GM21360 (cell line): ENCODE data around the gene SLC18A3.

Experiments used
- ATAC-seq: cut with Tn5 transposase; IDR thresholded peaks from one replicate; pipeline ENCODE4 v1.9.1; 2021; ENCODE audit warnings: mild to moderate bottlenecking, moderate library complexity; ENCODE audit not compliant: unreplicated experiment

The SLC18A3 gene

DNA sequence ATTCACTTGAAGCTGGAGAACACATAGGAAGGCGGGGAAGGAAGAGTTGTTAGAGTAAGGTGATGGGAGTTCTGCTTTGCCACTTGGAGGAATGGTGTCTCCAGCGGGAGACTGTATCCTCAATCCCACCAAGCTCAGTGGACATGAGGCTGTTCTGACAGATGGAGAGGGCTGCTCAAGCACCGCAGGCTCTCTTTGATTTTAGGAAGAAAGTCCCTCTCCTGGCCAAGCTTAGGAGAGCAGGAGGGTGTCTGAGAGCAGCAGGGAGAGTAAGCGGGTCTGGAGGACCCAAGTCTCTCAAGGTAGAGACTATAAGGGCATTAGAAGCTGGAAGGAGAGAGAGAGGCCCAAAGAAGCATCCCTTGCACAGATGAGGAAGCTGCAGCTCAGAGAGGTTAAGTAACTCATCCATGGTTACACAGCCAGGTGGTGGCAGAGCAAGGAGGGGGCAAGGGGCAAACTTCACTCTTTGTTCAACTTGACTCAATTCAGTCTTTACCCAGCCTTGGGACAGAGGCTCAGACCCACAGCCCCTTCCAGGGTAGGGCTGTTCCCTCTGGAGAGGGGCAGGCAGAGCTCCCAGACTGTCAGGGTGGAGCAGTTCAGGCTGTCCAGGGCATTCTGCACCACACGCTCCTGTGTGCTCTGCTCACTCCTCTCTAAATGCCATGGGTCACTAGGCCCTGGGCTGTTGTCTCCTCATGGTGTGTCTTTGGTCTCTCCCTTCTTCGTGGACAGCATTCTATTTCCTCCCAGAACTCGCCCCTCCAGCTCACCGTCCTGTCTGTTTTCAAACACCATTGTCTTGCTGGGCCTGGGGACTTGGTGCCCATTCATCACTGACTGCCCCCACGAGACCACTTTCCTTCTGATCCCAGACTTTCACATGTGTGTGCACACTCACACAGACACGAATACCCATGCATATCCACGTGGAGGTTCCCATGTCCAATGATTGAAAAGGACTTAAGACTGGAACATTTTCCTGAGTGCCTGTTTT is 12.6 kb downstream of the SLC18A3 start:
- no peak for ATAC-seq

GRCh38 chr10:49624629-49625028 is 14.5 kb downstream of the SLC18A3 start:
- ATAC-seq = no peak

GRCh38 chr10:49625411-49625810 is 15.3 kb downstream of the SLC18A3 start:
- ATAC-seq = no peak

DNA sequence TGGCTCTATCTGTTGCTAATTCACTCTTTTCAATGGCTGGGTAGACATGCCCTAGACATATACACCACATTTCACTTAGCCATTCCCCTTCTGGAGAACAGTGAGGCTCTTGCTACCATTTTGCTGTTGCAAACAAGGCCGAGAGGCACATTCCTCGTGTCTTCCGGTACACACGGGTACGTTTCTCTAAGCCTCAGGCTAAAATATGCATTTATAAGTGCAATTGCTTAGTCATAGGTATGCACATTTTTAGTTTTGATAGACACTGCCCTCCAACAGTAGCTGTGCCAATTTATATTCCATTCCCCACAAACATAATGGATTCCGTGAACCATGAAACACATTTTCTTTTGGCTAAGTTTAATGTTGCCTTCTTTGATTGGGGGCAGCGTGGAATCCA is 16.9 kb downstream of the SLC18A3 start:
- ATAC-seq = no peak

DNA sequence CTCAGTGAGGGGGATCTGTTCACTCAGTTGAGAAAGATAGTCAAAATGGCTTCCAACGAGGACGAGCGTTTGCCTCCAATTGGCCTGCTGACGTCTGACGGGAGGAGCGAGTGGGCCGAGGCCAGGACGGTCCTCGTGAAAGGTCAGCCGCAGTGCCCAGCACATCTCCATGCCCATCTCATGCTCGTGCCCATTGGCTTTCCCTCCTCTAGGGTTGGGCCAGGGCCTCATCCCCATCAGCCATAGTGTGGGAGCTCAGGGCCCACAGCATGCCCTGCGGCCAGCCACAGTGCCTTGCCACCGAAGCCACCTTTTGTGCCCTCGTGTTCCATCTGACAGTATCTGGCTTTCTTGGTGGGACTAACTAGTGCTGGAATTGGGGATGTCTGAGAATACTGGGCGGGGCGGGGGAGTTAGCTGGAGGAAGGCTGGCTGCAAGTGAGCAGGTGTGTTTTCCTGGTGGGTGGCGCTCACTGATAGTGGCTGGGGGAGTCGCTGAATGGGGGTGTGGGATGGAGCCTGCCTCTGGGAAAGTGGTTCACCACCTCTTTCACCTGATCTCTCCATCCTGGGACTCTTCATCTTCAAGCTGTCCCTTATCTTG is 17.6 kb downstream of the SLC18A3 start:
- ATAC-seq = no peak

DNA sequence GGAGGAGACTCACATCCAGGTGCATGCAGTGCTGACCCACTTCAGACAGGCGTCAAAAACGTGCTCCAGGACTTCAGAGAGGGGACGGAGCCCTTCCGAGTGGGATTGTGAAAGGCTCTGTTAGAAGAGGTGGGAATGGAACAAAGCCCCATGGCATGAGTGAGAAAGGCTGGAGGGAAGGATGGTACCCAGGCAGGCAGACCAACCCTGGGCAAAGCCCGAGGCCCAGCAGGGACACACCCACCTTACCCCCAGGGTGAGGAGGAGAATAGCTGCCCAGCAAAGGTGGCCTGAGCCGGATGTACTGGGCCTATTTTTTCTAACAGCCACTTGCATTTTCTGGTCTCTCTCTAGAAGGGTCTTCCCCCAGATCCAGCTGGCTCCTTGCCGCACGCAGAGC is 18.5 kb downstream of the SLC18A3 start:
- ATAC-seq = no peak

GRCh38 chr10:49629431-49629881 is 19.3 kb downstream of the SLC18A3 start:
- ATAC-seq = no peak

DNA sequence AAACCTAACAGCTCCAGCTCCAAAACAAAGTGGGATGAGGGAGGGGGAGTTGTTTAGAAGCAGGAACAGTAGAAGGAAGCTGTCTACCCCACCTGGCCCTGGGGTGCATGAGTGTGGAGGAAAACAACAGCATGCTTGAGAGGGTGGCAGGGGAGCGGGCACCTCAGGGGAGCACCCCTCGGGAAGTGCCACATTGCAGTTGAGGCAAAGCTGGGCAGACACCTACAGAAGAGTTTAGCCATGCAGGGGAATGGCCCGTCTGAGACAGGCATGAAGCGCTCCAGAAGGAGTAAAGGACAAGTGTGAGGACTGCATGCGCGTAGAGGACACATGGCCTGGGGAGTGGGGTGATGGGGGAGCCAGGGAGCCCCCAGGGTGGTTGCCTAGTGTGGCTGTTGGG is 21.9 kb downstream of the SLC18A3 start:
- no peak for ATAC-seq

DNA sequence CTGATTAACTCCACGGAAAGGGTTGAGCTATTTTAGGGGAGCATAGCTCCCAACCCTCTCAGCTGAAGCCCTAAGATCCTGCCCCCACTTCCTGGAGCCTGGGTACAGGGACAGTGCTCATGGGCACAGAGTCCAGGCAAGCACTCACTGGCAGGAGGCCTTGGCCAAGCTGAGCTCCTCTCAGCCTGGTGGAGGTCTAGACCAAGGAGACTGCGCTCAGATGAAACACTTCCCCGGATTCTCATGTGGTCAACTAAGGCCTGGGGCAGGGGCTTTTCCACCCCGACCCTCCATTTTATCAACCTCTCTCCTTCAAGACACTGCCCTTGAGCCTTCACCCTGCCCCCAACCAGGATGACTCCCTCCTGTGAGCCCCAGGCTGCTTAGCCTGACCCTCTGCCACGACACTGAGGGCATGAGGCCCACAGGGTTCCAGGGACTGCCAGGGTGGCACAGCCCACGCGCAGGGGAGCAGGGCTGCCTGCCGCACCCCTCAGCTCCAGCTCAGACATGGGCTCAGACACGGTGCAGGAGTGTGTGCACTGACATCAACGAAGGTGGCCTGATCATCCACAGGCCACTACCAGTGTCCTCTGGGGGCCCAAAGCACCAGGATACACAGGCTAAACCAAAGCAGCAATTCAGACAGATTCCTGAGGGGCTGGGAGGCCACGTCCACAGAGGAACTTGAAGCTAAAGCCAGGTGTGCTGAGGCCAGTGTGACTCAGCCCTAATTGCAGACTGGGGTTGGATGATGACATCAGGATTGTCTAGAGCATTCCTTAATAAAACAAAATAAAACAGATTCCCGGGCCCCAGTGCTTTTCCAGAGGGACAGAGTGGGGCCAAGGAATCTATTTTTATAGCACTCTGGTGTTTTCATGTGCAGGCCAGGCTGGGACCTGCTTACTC is 22.6 kb downstream of the SLC18A3 start:
- no peak for ATAC-seq

- no peak for ATAC-seq
Measured at GRCh38 chr10:49633327-49634068, 23.4 kb downstream of the SLC18A3 start.

DNA sequence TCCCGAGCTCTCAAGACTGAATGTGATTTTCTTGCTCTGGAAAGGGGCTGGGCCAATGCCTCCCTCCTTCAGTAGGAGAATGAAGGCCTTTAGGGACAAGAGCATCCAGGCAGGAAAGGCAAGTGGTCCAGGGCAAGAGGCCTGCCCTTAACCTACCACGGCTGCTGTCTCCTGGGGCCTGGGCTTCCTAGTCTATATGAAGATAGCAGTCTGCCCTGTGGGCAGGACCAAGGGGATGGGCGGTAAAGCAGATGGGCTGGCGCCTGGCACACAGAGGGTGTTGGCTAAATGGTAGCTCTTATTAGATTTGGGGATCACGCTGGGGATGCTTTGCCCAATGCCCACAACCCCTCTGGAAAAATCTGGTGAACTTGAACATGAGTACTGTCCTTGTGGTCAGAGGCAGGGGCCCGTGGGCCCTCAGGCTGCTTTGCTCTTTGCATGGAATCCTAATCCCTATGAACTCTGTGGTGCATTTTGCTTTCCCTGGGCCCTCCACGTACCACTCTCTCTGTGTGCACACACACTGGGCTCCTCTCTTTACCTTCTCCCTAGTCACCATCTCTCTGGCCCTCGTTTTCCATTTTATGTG is 24.1 kb downstream of the SLC18A3 start:
- ATAC-seq = no peak

GRCh38 chr10:49642311-49642710 is 32.2 kb downstream of the SLC18A3 start:
- no peak for ATAC-seq

GRCh38 chr10:49643241-49644034 is 33.3 kb downstream of the SLC18A3 start:
- ATAC-seq = no peak

DNA sequence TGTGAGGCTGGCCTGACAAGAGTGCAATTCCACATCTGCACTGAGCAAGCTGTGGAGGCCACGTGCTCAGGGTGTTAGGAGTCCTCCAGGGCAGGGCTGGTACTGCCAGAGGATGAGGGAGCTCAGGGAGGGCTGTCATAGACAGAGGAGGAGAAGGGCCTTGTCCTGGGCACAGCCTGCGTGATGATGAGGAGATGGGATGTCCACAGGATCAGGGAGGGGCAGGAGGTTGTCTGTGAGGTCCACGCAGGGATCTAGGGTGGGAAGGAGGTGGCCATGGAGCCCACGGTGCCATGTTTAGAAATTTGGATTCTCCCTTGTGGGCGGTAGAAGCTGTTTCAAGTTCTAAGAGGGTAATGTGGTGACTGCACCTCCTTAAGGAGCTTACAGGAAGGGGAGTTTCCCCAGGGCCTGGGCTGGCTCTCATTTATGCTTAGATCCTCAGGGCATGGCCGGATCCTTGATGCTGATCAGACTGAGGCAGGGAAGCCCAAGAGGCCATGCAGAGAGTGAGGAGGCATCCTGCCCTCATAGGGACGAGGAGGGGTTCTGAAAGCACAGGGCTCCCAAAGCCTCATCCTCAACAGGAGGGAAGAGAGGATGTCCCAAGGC is 34.0 kb downstream of the SLC18A3 start:
- no peak for ATAC-seq

GRCh38 chr10:49645417-49645816 is 35.3 kb downstream of the SLC18A3 start:
- ATAC-seq = no peak

- ATAC-seq = no peak
Measured at GRCh38 chr10:49645871-49646870, 36.1 kb downstream of the SLC18A3 start.

- ATAC-seq = no peak
Measured at GRCh38 chr10:49647554-49647953, 37.4 kb downstream of the SLC18A3 start.
